Measurements from ENCODE around the gene PEMT. TPM values are rescaled to one million over a fixed set of nuclear protein-coding genes. Genes with fewer than 3 reads are reported as not detected.

Gene PEMT
- total RNA-seq, 1 donor from 2014 or later, result 41.9 TPM

DNA sequence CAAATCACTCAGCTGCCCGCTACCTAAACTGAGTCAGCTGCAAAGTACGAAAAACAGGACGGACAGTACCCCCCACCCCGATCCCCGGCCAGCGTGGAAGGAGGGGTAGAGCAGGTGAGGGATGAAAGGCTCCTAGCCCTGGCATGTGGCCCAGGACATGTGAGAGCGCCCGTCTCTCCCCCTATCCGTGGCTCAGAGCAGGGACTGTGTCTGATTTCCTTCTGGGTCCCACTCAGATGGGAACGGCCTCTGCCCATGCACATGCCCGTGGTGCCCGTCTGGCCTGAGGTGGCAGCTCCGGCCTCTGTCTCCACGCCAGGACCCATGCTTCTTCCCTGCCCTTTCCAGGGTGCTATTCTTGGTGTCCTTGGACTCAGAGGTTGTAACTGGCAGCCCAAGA, 65.1 kb downstream of the PEMT start:
- no peaks in the 10 kb centered on the region for H3K27me3 Mint-ChIP-seq (ENCODE audit: low read depth)
- H3K4me1 Mint-ChIP-seq, result peaks cover 11% of the 10 kb centered on the region
- H3K9me3 Mint-ChIP-seq, result no peaks in the 10 kb centered on the region
- no peak overlapping the region for H3K27ac Mint-ChIP-seq
- H3K36me3 Mint-ChIP-seq, result no peaks in the 10 kb centered on the region
- TF ChIP-seq, protein P1, sequence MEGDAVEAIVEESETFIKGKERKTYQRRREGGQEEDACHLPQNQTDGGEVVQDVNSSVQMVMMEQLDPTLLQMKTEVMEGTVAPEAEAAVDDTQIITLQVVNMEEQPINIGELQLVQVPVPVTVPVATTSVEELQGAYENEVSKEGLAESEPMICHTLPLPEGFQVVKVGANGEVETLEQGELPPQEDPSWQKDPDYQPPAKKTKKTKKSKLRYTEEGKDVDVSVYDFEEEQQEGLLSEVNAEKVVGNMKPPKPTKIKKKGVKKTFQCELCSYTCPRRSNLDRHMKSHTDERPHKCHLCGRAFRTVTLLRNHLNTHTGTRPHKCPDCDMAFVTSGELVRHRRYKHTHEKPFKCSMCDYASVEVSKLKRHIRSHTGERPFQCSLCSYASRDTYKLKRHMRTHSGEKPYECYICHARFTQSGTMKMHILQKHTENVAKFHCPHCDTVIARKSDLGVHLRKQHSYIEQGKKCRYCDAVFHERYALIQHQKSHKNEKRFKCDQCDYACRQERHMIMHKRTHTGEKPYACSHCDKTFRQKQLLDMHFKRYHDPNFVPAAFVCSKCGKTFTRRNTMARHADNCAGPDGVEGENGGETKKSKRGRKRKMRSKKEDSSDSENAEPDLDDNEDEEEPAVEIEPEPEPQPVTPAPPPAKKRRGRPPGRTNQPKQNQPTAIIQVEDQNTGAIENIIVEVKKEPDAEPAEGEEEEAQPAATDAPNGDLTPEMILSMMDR (IDR thresholded peaks at IDR 0.05; ENCODE audit: unreplicated experiment), result no peak
- no peak overlapping the region for H3K4me3 Mint-ChIP-seq
- no peak for DNase-seq (ENCODE audit: low spot score in 2 of 2, unreplicated experiment in 2 of 2)

DNA sequence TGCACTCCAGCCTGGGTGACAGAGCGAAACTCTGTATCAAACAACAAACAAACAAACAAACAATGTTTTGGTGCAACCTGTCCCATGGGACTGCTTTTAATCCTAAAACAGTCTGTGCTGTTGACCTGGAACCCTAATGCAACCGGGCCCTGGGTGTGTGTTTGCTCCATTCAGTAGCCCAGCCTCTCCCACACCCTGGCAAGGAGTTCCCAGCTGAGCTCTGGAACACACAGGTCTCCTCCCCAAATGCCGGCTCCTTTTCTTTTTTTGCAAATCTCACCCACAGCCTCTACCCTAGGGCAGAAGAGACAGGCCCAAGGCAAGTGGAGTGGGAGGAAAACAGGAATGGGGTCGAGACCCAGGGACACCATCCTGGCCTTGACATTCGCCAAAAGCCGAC, 65.6 kb downstream of the PEMT start:
- Mint-ChIP-seq H3K36me3 (no peaks in the 10 kb centered on the region), H3K4me1 (peaks cover 11% of the 10 kb centered on the region), H3K27ac (no peak overlapping the region), H3K4me3 (no peak overlapping the region), H3K27me3 (ENCODE audit: low read depth) (no peaks in the 10 kb centered on the region), H3K9me3 (no peaks in the 10 kb centered on the region)
- DNase-seq (ENCODE audit: low spot score in 2 of 2, unreplicated experiment in 2 of 2), result no peak
- TF ChIP-seq, protein P1 (IDR thresholded peaks at IDR 0.05; ENCODE audit: unreplicated experiment), result no peak

DNA sequence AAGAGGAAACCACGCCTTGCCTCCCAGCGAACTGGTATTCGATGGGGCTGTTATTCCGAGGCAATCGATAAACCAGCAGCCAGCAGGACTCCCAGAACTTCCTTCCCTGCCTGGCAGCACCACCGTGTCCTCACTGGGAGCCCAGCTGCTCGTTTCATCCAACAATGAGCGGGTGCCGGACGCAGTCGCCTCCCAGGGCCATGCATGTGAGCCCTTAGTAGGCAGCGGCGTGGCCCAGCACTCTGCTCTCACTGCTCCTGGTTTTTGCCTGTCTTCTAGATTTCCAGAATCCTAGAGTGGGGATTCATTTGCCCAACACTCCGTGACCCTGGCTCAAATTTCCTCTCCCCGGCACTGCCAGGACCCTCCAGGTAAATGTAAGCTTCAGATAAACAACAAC, 66.2 kb downstream of the PEMT start:
- no peaks in the 10 kb centered on the region for H3K36me3 Mint-ChIP-seq
- no peak for DNase-seq (ENCODE audit: low spot score in 2 of 2, unreplicated experiment in 2 of 2)
- TF ChIP-seq, protein P1 (IDR thresholded peaks at IDR 0.05; ENCODE audit: unreplicated experiment), result no peak
- peaks cover 11% of the 10 kb centered on the region for H3K4me1 Mint-ChIP-seq
- no peaks in the 10 kb centered on the region for H3K9me3 Mint-ChIP-seq
- H3K27ac Mint-ChIP-seq, result no peak overlapping the region
- H3K27me3 Mint-ChIP-seq (ENCODE audit: low read depth), result no peaks in the 10 kb centered on the region
- no peak overlapping the region for H3K4me3 Mint-ChIP-seq

DNA sequence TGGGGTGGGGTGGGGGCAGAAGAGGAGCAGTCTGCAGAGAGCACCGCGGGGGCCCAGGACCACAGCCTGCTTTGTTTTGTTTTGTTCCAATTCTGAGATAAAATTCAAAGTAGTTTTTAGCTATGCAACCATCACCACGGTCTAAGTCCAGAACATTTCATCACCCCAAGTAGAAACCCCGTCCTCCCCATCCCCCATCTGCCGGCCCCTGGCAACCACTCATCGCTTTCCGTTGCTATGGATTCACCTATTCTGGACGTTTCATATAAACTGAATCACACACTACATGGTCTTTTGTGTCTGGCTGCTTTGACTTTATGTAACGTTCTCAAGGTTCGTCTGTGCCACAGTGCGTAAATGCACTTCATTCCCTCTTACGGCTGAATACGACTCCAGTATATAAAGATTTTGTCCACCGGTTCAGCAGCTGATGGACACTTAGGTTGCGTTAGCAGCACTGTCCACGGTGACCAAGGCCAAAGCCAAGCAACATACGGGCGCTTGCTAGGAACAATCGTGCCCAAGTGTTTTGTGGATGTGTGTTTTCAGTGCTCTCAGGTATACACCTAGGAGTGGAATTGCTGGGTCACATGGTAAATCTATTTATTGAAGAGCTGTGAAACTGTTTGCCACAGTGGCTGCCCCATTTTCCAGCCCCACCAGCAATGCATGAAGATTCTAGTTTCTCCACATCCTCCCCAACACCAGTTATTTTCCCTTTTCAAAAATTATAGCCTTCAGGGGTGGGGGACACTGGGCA, 67.6 kb downstream of the PEMT start:
- Mint-ChIP-seq H3K27me3 (ENCODE audit: low read depth) (no peaks in the 10 kb centered on the region), H3K4me3 (no peak overlapping the region), H3K9me3 (no peaks in the 10 kb centered on the region), H3K4me1 (peaks cover 11% of the 10 kb centered on the region), H3K27ac (no peak overlapping the region), H3K36me3 (no peaks in the 10 kb centered on the region)
- TF ChIP-seq, protein P1 (IDR thresholded peaks at IDR 0.05; ENCODE audit: unreplicated experiment), result no peak
- DNase-seq (ENCODE audit: low spot score in 2 of 2, unreplicated experiment in 2 of 2), result no peak

DNA sequence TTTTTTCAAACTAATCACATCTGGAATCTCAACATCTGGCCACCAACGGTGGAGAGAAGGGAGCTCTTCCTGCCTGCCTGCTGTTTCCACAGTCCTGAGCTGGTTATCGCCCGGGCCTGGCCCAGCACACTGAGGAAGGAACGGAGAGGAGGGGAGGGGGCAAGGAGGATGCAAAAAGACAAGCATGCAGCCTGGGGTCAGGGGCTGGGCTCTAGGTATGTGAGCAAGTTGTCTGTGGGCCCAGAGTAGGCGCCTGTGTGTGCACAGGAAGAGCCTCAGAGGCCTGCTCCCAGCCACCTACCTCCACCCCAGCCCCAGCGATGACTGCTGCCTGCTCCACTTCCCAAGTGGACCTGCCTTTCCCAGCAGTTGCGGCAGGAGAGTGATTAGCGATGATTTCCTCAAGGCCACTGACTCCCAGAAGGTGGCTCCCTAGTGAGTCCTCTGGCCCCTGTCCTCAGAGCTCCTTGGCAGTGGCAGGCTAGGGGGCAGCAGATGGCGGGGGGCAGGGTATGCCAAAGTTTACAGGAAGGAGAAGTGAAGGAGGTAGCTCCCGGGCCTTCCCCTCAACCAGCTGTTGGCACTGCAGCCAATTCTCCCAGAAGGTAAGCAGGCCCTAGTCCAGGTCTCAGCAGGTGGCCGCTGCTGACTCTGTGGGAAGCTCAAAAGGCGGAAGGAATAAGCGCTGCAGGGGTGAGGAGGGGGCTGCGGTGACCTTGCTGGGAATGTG, 68.3 kb downstream of the PEMT start:
- DNase-seq (ENCODE audit: low spot score in 2 of 2, unreplicated experiment in 2 of 2), result no peak
- peak overlapping the region; percentile 43 for H3K27ac Mint-ChIP-seq
- TF ChIP-seq, protein P1 (IDR thresholded peaks at IDR 0.05; ENCODE audit: unreplicated experiment), result no peak
- H3K4me1 Mint-ChIP-seq, result peaks cover 10% of the 10 kb centered on the region
- H3K27me3 Mint-ChIP-seq (ENCODE audit: low read depth), result no peaks in the 10 kb centered on the region
- H3K9me3 Mint-ChIP-seq, result no peaks in the 10 kb centered on the region
- H3K36me3 Mint-ChIP-seq, result no peaks in the 10 kb centered on the region
- H3K4me3 Mint-ChIP-seq, result no peak overlapping the region

Measured in mesothelial cell of epicardium (in vitro differentiated cells).